Lower leg skin (tissue), 4 donors: Measurements from ENCODE around the gene PDLIM7. TPM values are rescaled to one million over a fixed set of nuclear protein-coding genes. Genes with fewer than 3 reads are reported as not detected.

Experiments used
- DNase-seq, 2 donors: peaks; one replicate each; pipeline ENCODE4 v3.0.0-alpha.2; 2019; ENCODE audit warnings: low spot score in 2 of 2
- H3K4me3 ChIP-seq: fragments of 200-600 bp; sonication (generic); 2 replicates; pipeline ENCODE4 v1.5.1; 2017; ENCODE audit warnings: mild to moderate bottlenecking, low read depth; ENCODE audit not compliant: poor library complexity, severe bottlenecking
- POLR2A ChIP-seq, 2 donors: fragments of 450-650 bp; IDR thresholded peaks; one replicate each; pipeline ENCODE4 v1.6.1; 2016 to 2017; ENCODE audit warnings: antibody characterized with exemption in 2 of 2, mild to moderate bottlenecking in 1 of 2, moderate library complexity in 1 of 2
- WGBS, 2 donors: methylation state at CpG; one replicate each; pipeline ENCODE4 v1.1.5; 2018; 5-methylcytosine and 5-hydroxymethylcytosine counted together
- intact Hi-C: fragments of 100-400 bp; cut with DNase I; formaldehyde crosslinking; loops from one replicate; pipeline ENCODE4 v1.15.0; 2023; ENCODE audit warnings: low total_unique reads
- total RNA-seq, 4 donors: library from RNA; depleted of rRNA; stranded (reverse); fragments of >200 nt; gene quantifications; one replicate each; pipeline ENCODE4 v1.1.0, GENCODE V29; 2016
- TF ChIP-seq, protein P1 (sequence below), 3 donors: fragments of 450-650 bp; IDR thresholded peaks; one replicate each; pipeline ENCODE4 v1.5.1; 2016; ENCODE audit warnings: antibody characterized with exemption in 3 of 3, mild to moderate bottlenecking in 3 of 3, moderate library complexity in 2 of 3

Gene PDLIM7
- total RNA-seq, 4 donors from 2014 or later, result 11.8 to 31.7 (median 23.5) TPM

DNA sequence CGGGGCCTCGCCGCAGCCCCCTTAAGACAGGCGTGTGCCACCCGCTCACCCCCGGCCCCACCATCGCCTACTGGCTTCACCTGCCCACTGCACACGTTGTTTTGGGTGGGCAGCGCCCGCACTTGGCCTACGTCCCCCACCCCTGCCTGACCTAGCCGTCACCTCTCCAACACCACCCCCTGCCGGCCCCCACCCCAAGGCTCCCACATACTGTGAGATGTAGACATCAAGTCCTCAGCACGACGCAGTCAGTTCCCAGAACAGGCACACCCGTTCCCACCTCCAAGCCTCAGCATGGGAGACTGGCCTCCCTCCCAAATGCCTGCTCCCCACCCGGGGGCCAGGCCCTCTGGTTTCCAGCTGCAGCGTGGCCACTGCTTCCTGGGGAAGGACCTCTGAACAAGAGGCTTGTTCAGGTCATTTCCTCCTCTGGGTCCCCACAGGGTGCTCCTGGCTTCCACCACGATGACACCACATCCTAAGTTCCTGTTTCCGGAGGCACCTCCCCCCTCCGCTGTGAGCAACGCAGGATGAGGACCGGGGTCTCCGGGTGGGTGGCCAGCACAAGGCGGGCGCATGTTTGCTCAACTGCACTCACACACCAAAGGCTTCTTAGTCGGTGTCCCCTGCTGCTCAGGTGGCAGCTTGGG, 35.3 kb downstream of the PDLIM7 start:
- H3K4me3 ChIP-seq, result no peak overlapping the region
- TF ChIP-seq, protein P1, sequence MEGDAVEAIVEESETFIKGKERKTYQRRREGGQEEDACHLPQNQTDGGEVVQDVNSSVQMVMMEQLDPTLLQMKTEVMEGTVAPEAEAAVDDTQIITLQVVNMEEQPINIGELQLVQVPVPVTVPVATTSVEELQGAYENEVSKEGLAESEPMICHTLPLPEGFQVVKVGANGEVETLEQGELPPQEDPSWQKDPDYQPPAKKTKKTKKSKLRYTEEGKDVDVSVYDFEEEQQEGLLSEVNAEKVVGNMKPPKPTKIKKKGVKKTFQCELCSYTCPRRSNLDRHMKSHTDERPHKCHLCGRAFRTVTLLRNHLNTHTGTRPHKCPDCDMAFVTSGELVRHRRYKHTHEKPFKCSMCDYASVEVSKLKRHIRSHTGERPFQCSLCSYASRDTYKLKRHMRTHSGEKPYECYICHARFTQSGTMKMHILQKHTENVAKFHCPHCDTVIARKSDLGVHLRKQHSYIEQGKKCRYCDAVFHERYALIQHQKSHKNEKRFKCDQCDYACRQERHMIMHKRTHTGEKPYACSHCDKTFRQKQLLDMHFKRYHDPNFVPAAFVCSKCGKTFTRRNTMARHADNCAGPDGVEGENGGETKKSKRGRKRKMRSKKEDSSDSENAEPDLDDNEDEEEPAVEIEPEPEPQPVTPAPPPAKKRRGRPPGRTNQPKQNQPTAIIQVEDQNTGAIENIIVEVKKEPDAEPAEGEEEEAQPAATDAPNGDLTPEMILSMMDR (IDR thresholded peaks at IDR 0.05), result no peak
- TF ChIP-seq POLR2A (IDR thresholded peaks at IDR 0.05), result no peak
- 67 to 77% methylated on average over 27 of the region's 27 CpGs for WGBS, 2 donors
- intact Hi-C loops, result no loop called here
- no peak for DNase-seq

DNA sequence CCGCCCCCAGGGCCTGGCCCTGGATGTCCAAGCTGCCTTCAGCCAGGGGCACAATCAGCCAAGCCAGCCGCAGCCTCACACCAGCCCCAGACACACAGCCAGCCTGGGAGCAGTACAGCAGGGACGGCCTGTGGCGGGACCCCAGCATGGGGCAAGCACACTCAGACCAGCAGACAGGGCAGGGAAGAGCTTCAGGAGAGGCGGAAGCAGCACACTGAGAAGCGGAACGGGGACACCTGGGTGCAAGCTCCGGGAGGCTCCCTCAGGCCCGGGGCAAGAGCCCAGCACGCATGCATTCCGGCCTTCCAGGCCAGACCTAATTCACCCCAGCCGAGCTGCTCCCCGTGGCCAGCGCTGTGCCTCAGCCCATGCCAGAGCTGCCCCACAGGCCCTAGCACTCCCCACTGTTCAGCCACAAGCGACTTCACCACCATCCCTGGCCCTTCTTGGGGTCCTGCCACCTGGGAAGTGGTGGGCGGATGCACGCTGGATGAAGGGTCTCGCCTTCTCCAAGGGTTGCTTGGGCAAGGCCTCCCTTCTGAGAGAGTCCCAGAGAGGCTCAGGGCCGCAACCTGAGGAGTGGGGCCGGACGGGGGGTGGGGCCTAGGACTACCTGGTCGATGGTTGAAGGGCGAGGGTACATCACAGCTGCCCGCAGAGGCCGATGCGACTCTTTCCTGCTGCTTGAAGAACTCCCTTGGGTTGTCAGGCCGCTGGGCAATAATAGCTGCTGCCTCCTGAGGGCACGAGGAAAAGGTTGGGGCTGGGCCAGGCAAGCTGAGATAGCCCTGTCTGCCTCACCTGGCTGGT, 37.4 kb downstream of the PDLIM7 start:
- intact Hi-C loops, result loop anchor here (10.0 kb wide), 1 partner anchor 145 kb away; the partner anchor contains the start of gene MXD3
- no peak for DNase-seq
- H3K4me3 ChIP-seq, result no peak overlapping the region
- 91% methylated on average over 28 of the region's 28 CpGs for WGBS, 2 donors
- no peak for TF ChIP-seq POLR2A (IDR thresholded peaks at IDR 0.05)
- TF ChIP-seq, protein P1 (IDR thresholded peaks at IDR 0.05), result no peak

DNA sequence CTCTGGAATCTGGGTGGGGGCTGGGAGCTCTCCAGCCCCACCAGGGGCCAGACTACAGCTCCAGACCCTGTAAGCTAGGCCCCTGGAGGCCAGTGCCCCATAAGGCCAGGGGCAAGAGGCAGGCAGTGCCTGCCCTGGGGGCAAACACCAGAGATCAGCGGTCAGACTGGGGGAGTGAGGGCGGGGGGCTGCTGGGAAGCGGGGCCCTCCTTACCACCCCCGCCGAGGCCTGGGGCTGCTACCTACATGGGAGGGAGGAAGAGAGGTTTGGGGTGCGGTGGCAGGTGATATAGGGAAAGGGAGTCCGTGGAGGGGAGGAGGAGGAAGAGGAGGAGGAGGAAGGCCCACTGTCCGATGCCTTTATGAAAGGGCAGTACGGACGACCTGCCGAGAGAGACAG, 38.0 kb downstream of the PDLIM7 start:
- 78 to 89% methylated on average over 11 of the region's 11 CpGs for WGBS, 2 donors
- H3K4me3 ChIP-seq, result no peak overlapping the region
- no peak for DNase-seq
- intact Hi-C loops, result loop anchor here (10.0 kb wide), 1 partner anchor 145 kb away; the partner anchor contains the start of gene MXD3
- TF ChIP-seq, protein P1 (IDR thresholded peaks at IDR 0.05), result no peak
- TF ChIP-seq POLR2A (IDR thresholded peaks at IDR 0.05), result no peak

DNA sequence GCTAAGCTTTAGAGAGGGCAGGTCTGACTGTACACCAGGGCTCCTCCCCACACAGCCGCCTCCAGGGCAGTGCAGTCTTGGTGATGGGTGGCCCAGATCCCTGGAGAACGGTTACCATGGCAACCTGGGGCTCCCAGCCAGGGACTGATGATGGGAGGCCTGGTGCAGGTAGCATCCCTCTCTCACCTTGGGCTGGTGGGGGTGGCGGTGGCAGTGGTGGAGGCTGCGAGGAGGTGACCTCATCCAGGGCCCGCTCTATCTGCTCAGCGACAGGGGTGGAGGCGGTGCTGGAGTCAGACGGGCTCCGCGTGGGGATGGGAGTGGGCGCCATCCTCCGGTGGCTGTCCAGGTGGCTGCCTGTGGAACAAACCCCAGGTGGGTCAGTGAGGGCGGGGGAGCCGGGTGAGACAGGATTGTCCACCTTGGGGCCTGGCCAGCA, 38.5 kb downstream of the PDLIM7 start:
- H3K4me3 ChIP-seq, result no peak overlapping the region
- 75 to 78% methylated on average over 13 to 14 of the region's 14 CpGs for WGBS, 2 donors

DNA sequence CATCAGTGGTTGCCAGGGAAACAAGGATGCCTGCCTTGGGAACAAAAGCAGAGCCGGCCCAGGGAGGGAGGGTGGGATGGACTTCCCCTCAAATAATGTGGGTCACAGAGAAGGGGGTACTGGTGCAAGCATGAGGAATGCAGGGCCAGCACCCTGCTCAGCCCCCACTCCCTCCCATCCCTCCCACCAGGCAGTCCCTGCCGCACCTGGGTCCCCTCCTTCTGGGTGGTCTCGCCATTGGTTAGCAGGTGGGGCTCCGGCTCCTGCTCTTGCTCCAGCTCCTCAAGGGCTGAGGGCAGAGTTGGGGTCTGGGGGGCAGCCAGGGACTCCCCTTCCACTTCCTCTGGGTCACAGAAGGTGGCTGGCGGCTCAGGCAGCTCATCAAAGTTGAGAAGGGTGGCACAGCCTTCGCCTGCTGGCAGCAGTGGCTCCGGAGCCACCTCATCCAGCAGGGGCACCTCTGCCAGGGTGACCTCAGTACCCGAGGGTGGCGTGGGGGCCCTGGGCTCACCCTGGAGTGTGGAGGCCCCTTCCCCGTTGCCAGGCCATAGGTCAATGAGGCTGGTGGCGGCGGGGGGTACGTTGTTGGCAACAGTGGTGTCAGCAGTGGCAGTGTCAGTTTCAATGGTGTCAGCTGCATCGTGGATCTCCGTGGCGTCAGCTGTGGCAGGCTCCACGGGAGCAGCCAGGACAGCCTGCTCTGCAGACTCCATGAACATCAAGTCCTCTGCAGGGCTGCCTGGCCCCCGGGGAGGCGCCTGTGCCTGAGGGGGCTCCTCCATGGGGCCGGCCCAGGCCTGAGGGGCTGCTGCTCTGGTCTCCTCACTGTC, 39.3 kb downstream of the PDLIM7 start:
- no peak overlapping the region for H3K4me3 ChIP-seq
- no peak for DNase-seq
- intact Hi-C loops, result loop anchor here (10.0 kb wide), 1 partner anchor 143 kb away; the partner anchor contains the start of gene MXD3
- 77 to 82% methylated on average over 10 to 19 of the region's 20 CpGs for WGBS, 2 donors
- TF ChIP-seq, protein P1 (IDR thresholded peaks at IDR 0.05), result no peak
- TF ChIP-seq POLR2A (IDR thresholded peaks at IDR 0.05), result no peak

More for the DNA sequence above, 38.5 kb downstream of the PDLIM7 start:
- DNase-seq, result no peak
- intact Hi-C loops, result loop anchor here (10.0 kb wide), 1 partner anchor 144 kb away; the partner anchor contains the start of gene MXD3
- TF ChIP-seq POLR2A (IDR thresholded peaks at IDR 0.05), result no peak
- TF ChIP-seq, protein P1 (IDR thresholded peaks at IDR 0.05), result no peak
